UCSD-AML1 (cell line): Measurements from ENCODE around the gene IL25.
"Not testable (repeated sequence)": the region's sequence is repeated elsewhere in the genome, so short reads cannot be mapped to it uniquely, and the experiment has no call there.

Source experiments
- DNase-seq: peaks from one replicate; lab custom pipeline; 2025; ENCODE audit not compliant: unreplicated experiment; lab: John Stamatoyannopoulos, UW

IL25 gene

GRCh38 chr14:23371865-23372264 lies 744 bp upstream of the IL25 start:
- no peak for DNase-seq

GRCh38 chr14:23373041-23373440 lies 432 bp downstream of the IL25 start:
- no peak for DNase-seq

- DNase-seq, result no peak
Observed at GRCh38 chr14:23375527-23376251, 3.1 kb downstream of the IL25 start.

GRCh38 chr14:23376482-23377197 lies 4.0 kb downstream of the IL25 start, which contains the start of gene CMTM5:
CMTM5 (plus strand) TSS chr14:23377046; CDS start chr14:23377252, 206 bp downstream.
- DNase-seq, result peak; percentile 40

GRCh38 chr14:23377198-23377550 lies 4.6 kb downstream of the IL25 start:
- DNase-seq, result no peak

- DNase-seq, result peak; percentile 36
Observed at GRCh38 chr14:23377573-23378563, 5.3 kb downstream of the IL25 start.

GRCh38 chr14:23378612-23379220 lies 6.1 kb downstream of the IL25 start:
- no peak for DNase-seq

- DNase-seq, result peak; percentile 59
Observed at GRCh38 chr14:23379366-23380196, 7.0 kb downstream of the IL25 start.

GRCh38 chr14:23380197-23380914 lies 7.7 kb downstream of the IL25 start:
- DNase-seq, result no peak

- DNase-seq, result no peak
Observed at GRCh38 chr14:23380976-23381375, 8.4 kb downstream of the IL25 start.

- DNase-seq, result no peak
Observed at GRCh38 chr14:23381871-23382270, 9.3 kb downstream of the IL25 start.

GRCh38 chr14:23382276-23382675 lies 9.7 kb downstream of the IL25 start:
- no peak for DNase-seq

- no peak for DNase-seq
Observed at GRCh38 chr14:23382731-23383440, 10.3 kb downstream of the IL25 start.

- no peak for DNase-seq
Observed at GRCh38 chr14:23384364-23385080, 11.9 kb downstream of the IL25 start.

- no peak for DNase-seq
Observed at GRCh38 chr14:23385244-23385641, 12.6 kb downstream of the IL25 start.

GRCh38 chr14:23385642-23386265 lies 13.1 kb downstream of the IL25 start:
- no peak for DNase-seq

GRCh38 chr14:23386266-23386657 lies 13.7 kb downstream of the IL25 start:
- not testable (repeated sequence) for DNase-seq

- no peak for DNase-seq
Observed at GRCh38 chr14:23386999-23387398, 14.4 kb downstream of the IL25 start.
